Breast epithelium (tissue), 3 donors: ENCODE results near the gene PPP6R3.

Experiments used
- CTCF ChIP-seq, 3 donors: fragments of 450-650 bp; IDR thresholded peaks; one replicate each; pipeline ENCODE4 v1.5.1; 2016 to 2017; ENCODE audit warnings: antibody characterized with exemption in 3 of 3, mild to moderate bottlenecking in 3 of 3, moderate library complexity in 3 of 3
- POLR2A ChIP-seq: fragments of 450-650 bp; IDR thresholded peaks from one replicate; pipeline ENCODE4 v1.6.1; 2016; ENCODE audit warnings: antibody characterized with exemption, mild to moderate bottlenecking, moderate library complexity
- POLR2AphosphoS5 ChIP-seq, 3 donors: sonication (generic); formaldehyde crosslinking; IDR thresholded peaks; one replicate each; pipeline ENCODE4 v1.6.1; 2017; ENCODE audit warnings: antibody characterized with exemption in 3 of 3

- TF ChIP-seq POLR2A = no peak
- no peak for TF ChIP-seq CTCF (IDR thresholded peaks at IDR 0.05)
- TF ChIP-seq POLR2AphosphoS5 (IDR thresholded peaks at IDR 0.05) = no peak
Observed at GRCh38 chr11:68425866-68426380, 34.6 kb upstream of the PPP6R3 start.
